OCI-M1 (cell line): ENCODE results near the gene PLRG1.
A peak's percentile ranks its signal among the peaks of the same experiment; 100 is the strongest.
"Not testable (repeated sequence)": the region's sequence is repeated elsewhere in the genome, so short reads cannot be mapped to it uniquely, and the experiment has no call there.

Experiments
- DNase-seq: peaks from one replicate; lab custom pipeline; 2025; lab: John Stamatoyannopoulos, UW

PLRG1 gene

DNA sequence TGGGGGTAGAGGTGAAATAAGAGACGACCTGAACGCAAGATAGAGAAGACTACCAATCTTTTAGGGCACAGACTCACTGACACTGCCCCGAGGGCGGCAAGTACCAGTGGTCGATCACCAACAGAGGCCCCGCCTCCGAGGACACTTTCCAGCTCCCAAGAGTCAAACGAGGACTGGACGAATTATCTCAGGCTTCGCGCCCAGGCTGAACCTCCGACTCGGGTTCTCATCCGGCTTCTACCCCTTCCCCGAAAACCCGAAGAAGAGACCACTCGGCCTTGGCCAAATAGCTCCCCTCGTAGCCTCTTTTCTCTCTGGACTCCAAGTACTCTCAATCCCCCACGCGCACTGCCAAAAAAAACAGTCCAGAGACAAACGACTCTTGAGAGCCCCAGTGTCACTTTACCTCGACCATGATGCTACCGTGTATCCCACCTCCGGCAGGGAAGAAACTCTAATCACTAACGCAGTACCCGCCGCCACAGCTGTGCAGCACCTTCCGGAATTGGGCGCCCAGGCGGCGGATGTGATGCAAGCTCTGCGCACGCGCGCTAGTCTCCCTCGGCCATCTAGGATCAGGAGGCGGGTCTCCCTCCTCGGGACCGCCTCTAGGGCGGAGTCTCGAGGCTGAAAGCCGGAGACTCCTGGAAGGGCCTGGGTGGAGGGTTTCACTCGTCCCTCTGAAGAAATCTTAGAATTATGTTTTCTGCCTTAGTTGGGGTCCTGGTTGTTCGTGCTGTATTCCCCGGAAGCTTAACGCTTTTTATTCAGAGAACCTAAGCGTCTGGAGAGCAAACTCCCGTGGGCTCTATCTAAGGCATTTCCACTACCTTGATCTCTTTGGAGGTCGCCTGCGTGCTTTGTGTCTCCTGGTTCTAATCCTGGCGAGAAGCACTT lies at the start of gene PLRG1:
TSS of gene PLRG1 (minus strand) at position 507 of the 897 bp plus-strand sequence. CDS start at position 415, 92 bp downstream.
- DNase-seq: peak; percentile 99

- DNase-seq: no peak
Observed at GRCh38 chr4:154597798-154598774, 47.9 kb upstream of the PLRG1 start.

- DNase-seq: not testable (repeated sequence)
Observed at GRCh38 chr4:154597281-154597680, 47.1 kb upstream of the PLRG1 start.

- DNase-seq: no peak
Observed at GRCh38 chr4:154595807-154596206, 45.6 kb upstream of the PLRG1 start.

DNA sequence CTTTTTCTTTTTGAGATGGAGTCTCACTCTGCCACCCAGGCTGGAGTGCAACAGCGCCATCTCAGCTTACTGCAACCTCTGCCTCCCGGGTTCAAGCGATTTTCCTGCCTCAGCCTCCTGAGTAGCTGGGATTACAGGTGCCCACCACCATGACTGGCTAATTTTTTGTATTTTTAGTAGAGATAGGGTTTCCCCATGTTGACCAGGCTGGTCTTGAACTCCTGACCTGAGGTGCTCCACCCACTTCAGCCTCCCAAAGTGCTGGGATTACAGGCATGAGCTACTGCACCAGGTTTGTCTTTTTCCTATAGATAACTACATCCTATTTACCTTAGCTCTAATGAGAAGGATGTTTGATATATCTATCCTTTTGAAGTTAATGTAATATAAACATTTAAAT lies 44.1 kb upstream of the PLRG1 start:
- not testable (repeated sequence) for DNase-seq

GRCh38 chr4:154593868-154594267 lies 43.7 kb upstream of the PLRG1 start:
- no peak for DNase-seq

- no peak for DNase-seq
Observed at GRCh38 chr4:154591890-154592289, 41.7 kb upstream of the PLRG1 start.

DNA sequence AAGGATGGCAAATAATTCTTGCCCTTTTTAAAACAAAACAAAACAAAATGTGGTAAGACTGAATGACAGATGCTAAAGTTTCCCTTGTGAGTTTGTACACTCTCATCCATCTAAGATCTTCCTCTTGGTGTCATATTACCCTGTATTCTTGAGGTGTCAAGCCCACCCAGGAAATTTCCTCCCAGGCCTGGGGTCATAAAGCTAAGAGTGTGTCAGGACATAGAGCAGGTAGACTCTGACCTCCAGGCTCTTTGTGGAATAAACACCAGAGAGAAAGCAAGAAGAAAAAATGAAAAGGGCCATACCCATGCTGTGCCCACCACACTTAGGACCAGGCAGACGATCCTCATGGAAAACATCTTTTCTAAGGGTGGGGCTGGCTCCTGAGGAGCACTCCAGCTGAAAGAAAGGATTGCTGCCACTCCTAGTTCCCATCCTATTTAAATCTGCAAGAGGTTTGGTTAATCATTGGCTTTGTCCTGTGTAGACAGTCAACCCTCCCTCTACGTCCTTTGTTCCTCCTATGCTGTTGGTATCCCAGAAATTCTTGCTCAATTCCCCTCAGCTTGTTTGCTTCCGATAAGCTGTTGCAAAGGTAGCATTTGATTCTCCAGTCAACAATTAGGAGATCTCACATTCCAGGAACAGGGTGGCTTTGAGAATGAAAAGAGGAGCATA lies 40.3 kb upstream of the PLRG1 start, which contains the start of gene FGA:
TSS of gene FGA (minus strand) at position 414 of the 678 bp plus-strand sequence. CDS start at position 359, 55 bp downstream.
- no peak for DNase-seq

DNA sequence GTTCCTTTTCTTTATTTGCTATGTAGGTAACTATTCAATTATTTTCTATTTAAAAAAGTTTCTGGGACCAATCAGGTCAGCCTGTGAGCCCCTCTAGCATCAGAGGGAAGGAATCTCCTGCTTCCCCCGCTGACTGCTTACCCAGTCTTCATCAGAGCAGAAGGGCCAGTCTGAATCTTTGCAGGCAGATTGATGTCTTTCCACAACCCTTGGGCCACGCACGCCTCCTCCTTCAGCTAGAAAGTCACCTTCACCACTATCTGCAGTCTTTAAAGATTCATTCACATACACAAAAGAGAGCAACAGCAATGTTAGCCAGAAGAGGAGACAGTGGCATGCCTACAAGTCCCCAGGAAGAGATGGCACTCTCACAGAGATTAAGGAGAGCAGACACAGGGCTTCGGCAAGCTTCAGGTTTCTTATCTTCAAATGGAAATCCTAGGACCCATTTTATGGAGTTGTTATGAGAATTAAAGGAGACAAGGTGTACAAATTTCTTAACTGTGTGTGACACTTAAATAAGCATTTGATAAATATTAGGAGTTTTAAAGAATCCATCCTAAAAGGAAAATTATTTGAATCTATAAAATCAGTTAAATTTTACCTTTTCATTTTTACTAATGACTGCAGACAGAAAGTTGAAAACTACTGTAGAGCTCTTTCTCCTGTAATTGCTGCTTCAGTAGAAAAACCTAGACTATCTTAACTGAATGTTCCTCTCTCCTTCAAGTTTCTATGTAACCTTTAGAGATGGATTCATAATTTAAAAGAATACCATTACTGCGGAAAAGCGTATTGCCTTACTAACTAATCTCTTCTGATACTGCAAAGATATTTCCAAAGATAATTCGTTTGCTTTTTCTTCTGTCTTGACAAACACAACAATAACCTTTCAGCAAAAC lies 39.3 kb upstream of the PLRG1 start:
- DNase-seq: no peak

GRCh38 chr4:154588198-154588597 lies 38.0 kb upstream of the PLRG1 start:
- DNase-seq: no peak

GRCh38 chr4:154586296-154587033 lies 36.3 kb upstream of the PLRG1 start:
- DNase-seq: peak; percentile 51

DNA sequence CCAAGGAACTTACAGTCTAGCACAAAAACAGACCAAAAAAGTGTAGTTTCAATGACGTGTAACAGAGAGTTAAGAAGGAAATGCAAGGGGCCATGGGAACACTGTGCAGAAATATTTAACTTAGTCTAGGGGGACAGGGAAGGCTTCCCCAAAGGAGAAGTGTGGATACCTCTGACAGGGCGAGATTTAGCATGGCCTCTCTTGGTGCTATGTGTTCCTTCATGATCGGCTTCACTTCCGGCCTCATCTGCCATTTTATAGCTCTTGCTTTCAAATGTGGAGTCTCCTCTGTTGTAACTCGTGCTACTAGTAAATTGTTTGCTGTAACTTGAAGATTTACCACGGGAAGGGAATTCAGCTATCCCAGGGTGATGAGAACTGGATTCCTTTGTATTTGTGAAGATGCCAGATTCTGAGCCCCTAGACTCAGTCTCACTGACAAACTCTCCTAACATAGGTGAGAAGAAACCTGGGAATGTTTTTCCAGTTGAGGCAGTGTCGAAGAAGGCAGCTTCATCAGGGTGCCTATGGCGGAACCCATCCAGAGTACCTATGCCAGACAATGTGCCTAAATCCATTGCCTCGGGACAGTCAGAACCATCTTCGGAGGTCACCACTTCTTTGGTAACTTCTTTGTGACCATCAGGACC lies 35.3 kb upstream of the PLRG1 start:
- DNase-seq: no peak

- no peak for DNase-seq
Observed at GRCh38 chr4:154584259-154584658, 34.1 kb upstream of the PLRG1 start.

DNA sequence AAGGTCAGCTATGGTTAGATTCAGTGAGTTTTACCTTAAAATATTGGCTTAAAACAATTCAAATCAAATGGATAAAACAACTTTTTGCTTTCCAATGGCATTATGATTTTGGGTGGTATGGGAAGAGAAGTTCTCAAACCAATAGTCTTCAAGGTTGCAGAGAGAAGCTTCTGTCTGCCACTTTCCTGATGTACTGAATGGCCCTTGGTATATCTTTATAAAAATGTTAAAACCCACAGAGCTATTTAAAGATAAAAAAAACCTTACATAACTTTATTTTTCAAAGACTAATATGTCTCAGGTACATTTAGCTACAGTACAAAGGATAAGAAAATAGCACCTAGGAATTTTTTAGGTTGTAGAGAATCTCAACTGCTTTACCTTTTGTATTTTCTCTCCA lies 33.5 kb upstream of the PLRG1 start:
- no peak for DNase-seq

GRCh38 chr4:154583230-154583629 lies 33.0 kb upstream of the PLRG1 start:
- DNase-seq: no peak

DNA sequence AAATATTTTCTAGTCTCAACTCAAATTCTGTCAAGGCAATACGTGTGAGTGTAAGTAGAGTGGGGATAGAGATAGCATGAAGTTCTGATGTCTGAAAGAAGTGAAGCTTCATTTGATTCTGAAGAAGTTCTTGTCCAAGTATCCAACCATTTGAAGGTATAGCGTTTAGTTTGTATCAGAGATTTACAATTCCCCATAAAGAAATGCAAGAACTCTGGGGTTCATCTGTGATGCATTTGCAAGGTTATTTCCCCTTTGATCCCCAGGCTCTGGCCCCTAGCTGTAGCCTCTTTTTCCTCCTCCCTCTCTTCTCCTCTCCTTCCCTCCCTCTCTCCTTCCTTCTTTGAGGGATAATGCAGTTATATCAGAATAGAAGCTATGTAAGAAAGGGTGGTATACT lies 32.5 kb upstream of the PLRG1 start:
- DNase-seq: no peak

- no peak for DNase-seq
Observed at GRCh38 chr4:154579927-154580326, 29.7 kb upstream of the PLRG1 start.

GRCh38 chr4:154578919-154579318 lies 28.7 kb upstream of the PLRG1 start:
- no peak for DNase-seq

GRCh38 chr4:154577324-154577723 lies 27.1 kb upstream of the PLRG1 start:
- DNase-seq: no peak

DNA sequence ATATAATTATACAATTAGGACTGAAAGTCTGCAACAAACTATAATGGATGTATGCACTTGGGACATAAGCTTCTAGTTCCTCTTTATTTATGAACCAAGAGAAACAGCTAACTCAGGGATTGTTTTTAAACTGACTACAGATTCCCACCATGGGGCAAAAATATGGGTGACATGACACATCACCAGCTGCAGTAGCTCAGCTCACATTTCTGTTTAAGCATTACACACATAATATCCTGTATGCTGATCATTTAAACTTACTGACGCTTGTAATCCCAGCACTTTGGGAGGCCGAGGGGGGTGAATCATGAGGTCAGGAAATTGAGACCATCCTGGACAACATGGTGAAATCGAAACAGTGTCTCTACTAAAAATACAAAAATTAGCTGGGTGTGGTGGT lies 24.1 kb upstream of the PLRG1 start:
- DNase-seq: no peak
